ENCODE results near the gene EDN2.

- no peak for TF ChIP-seq CTCF (conservative IDR thresholded peaks at IDR 0.05; ENCODE audit: low read length)
- TF ChIP-seq EZH2phosphoT487 (IDR thresholded peaks at IDR 0.05; ENCODE audit: borderline replicate concordance) = no peak
Observed at GRCh38 chr1:41438711-41439110, 45.8 kb downstream of the EDN2 start.
